ENCODE data around the gene SRP68. TPM values are rescaled to one million over a fixed set of nuclear protein-coding genes. Genes with fewer than 3 reads are reported as not detected.

Gene SRP68
- total and polyA plus RNA-seq, 2 donors, result 34.7 to 54.8 TPM

DNA sequence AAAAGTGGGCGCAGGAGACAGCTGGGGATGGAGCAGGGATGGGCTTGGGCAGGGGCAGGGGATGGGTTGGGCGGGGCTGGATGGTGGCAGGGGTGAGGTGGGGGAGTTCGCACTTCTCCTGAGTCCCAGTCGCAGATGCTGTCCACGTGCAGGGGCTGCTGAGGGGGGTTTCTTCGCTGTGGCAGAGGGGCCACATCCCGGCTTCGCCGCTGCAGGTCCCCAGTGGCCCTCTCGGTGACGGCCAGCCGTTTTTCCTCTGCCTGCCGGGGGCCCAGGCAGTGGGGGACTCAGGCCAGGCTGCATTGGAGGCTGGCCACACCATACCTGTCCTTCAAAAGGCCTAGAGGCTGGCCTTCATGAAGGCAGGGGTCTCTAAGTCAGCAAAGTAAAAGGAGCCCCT, 53.5 kb downstream of the SRP68 start:
- H3K27ac ChIP-seq (ENCODE audit: low read depth), result no peak overlapping the region
- no peaks in the 10 kb centered on the region for H3K4me1 ChIP-seq (ENCODE audit: insufficient read depth)
- WGBS, result 88% methylated on average over 13 of the region's 13 CpGs
- no peak overlapping the region for H3K4me3 ChIP-seq (ENCODE audit: low read depth, low read length)
- H3K36me3 ChIP-seq (ENCODE audit: insufficient read depth), result no peaks in the 10 kb centered on the region
- no peak for DNase-seq (ENCODE audit: extremely low spot score)

GRCh38 chr17:76018340-76018680, 54.0 kb downstream of the SRP68 start:
- 88% methylated on average over 11 of the region's 11 CpGs for WGBS
- no peak overlapping the region for H3K27ac ChIP-seq (ENCODE audit: low read depth)

DNA sequence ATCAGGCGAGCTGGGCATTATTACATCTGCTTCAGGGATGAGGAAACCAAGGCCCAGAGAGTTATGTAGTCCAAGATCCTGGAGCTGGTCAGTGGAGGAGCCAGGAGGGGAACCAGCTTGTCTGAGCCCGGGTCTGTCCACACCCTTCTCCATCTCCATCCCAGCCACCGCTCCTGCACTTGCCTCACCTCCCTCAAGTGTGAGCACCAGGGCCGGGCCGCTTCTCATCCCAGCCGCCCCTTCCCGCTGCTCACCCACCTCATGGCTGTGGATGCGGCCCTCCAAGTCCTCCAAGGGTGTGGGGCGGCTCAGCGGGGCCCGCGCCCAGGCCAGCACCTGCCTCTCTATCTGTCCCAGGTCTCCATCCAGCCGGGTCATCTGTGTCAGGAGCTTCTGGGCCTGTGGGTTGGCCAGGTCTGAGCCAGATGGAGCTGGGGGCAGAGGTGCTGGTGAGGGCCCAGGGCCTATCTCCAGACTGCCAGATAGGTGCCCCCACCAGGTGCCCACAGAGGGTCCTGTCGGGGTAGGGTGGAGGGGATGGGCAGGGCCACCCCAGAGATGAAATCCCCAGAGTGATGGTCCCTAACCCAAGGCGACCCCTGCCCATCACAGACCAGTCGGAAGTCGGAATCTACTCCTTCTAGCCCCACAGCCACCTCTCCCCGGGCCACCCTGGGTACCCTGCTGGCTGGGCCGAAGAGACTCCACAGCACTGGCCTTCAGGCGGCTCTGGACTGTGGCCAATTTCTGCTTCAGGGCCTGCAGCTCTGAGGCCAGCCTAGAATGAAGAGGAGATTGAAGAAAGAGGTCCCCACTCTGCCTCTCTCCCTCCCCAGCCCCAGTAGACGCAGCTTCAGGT, 54.6 kb downstream of the SRP68 start:
- no peak overlapping the region for H3K4me3 ChIP-seq (ENCODE audit: low read depth, low read length)
- H3K4me1 ChIP-seq (ENCODE audit: insufficient read depth), result no peaks in the 10 kb centered on the region
- DNase-seq (ENCODE audit: extremely low spot score), result no peak
- WGBS, result 91% methylated on average over 21 of the region's 21 CpGs
- H3K36me3 ChIP-seq (ENCODE audit: insufficient read depth), result no peaks in the 10 kb centered on the region
- no peak overlapping the region for H3K27ac ChIP-seq (ENCODE audit: low read depth)

More at GRCh38 chr17:76018340-76018680, 54.0 kb downstream of the SRP68 start:
- Histone ChIP-seq H3K4me1 (ENCODE audit: insufficient read depth) (no peaks in the 10 kb centered on the region), H3K36me3 (ENCODE audit: insufficient read depth) (no peaks in the 10 kb centered on the region), H3K4me3 (ENCODE audit: low read depth, low read length) (no peak overlapping the region)
- no peak for DNase-seq (ENCODE audit: extremely low spot score)

DNA sequence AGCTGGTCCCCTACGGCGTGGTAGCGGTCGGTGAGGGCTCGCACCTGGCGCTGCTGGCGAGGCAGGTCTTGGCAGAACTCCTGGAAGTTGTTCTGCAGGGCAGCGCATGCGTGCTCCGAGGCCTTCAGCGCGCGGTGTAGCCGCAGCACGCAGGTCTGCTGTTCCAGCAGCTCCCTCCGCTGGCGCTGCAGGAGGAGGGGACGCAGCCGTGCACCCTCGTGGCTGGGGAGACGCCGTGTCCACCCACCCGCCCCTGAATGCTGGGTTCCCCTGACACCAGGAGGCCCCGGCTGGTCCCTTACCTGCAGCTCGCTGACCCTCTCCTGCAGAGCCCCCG, 57.4 kb downstream of the SRP68 start:
- no peaks in the 10 kb centered on the region for H3K4me1 ChIP-seq (ENCODE audit: insufficient read depth)
- no peak overlapping the region for H3K27ac ChIP-seq (ENCODE audit: low read depth)
- no peak for DNase-seq (ENCODE audit: extremely low spot score)
- 77% methylated on average over 26 of the region's 26 CpGs for WGBS
- H3K4me3 ChIP-seq (ENCODE audit: low read depth, low read length), result no peak overlapping the region
- H3K36me3 ChIP-seq (ENCODE audit: insufficient read depth), result no peaks in the 10 kb centered on the region

DNA sequence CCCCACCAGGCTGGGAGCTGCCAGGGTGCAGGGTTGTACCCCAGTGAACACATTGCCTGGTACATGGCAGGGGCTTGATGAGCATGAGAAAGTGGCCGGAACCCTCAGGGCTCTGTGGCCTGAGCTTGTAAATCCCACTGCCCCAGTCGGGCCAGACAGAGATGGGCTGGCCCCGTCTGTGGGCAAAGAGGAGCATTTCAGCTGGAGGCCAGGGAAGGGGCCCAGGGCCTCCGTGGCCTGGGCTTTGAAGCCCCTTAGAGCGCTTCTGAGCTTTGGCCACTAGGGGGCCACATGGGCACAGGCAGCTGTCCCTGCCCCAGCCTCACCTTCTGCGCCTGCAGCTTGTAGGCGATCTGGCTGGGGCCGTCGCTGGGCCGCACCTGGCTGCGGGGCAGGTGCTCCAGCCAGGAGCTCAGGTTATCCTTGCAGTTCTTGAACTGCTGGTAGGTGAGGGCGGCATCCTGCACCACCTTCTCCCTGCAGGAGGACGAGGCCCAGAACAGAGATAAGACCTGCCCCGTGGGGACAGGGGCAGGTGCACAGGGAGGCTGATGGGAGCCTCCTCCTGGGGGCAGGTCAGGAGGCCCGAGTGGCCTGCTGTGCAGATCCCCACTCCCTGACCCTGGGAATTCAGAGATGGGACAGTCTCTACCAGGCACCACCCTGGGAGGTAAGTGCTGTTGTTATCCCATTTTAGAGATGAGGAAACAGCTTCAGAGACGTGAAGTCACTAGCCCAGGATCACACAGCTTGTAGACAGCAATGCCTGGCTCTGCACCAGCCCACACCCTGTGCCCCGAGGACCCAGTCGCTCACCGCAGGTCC, 58.0 kb downstream of the SRP68 start:
- Histone ChIP-seq H3K4me3 (ENCODE audit: low read depth, low read length) (no peak overlapping the region), H3K36me3 (ENCODE audit: insufficient read depth) (no peaks in the 10 kb centered on the region), H3K4me1 (ENCODE audit: insufficient read depth) (no peaks in the 10 kb centered on the region), H3K27ac (ENCODE audit: low read depth) (no peak overlapping the region)
- DNase-seq (ENCODE audit: extremely low spot score), result no peak
- 28% methylated on average over 19 of the region's 19 CpGs for WGBS

DNA sequence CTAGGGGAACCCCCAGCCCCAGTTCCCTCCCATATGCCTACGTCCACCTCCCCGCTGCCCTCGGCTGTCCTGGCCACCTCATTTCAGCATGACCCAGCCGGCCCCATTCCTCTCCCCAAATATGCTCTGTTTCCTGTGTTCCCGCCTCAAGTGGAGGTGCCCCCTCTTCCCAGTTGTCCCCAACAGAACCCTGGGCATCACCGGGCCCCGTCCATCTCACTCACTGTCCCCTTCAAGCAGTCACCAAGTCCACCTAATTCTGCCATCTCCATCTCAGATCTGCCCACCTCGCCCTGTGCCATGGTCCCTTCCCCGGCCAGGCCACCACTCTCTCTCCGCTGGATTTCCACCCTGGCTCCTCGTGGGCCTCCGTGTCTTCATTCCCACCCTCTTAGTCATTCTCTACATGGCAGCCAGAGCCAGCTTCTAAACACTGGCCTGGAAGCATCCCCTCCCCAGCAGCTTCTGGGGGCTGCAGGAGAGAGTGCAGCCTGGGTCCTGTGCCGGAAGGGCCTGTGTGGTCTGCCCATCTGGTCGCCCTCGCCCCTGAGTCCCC, 58.9 kb downstream of the SRP68 start:
- H3K27ac ChIP-seq (ENCODE audit: low read depth), result no peak overlapping the region
- 68% methylated on average over 15 of the region's 15 CpGs for WGBS
- H3K4me3 ChIP-seq (ENCODE audit: low read depth, low read length), result no peak overlapping the region
- no peaks in the 10 kb centered on the region for H3K36me3 ChIP-seq (ENCODE audit: insufficient read depth)
- no peaks in the 10 kb centered on the region for H3K4me1 ChIP-seq (ENCODE audit: insufficient read depth)
- DNase-seq (ENCODE audit: extremely low spot score), result no peak

- WGBS, result 86% methylated on average over 5 of the region's 5 CpGs
- Histone ChIP-seq H3K36me3 (ENCODE audit: insufficient read depth) (no peaks in the 10 kb centered on the region), H3K4me3 (ENCODE audit: low read depth, low read length) (no peak overlapping the region), H3K4me1 (ENCODE audit: insufficient read depth) (no peaks in the 10 kb centered on the region), H3K27ac (ENCODE audit: low read depth) (no peak overlapping the region)
- DNase-seq (ENCODE audit: extremely low spot score), result no peak
These were observed 60.4 kb downstream of the SRP68 start for GRCh38 chr17:76011951-76012350.

DNA sequence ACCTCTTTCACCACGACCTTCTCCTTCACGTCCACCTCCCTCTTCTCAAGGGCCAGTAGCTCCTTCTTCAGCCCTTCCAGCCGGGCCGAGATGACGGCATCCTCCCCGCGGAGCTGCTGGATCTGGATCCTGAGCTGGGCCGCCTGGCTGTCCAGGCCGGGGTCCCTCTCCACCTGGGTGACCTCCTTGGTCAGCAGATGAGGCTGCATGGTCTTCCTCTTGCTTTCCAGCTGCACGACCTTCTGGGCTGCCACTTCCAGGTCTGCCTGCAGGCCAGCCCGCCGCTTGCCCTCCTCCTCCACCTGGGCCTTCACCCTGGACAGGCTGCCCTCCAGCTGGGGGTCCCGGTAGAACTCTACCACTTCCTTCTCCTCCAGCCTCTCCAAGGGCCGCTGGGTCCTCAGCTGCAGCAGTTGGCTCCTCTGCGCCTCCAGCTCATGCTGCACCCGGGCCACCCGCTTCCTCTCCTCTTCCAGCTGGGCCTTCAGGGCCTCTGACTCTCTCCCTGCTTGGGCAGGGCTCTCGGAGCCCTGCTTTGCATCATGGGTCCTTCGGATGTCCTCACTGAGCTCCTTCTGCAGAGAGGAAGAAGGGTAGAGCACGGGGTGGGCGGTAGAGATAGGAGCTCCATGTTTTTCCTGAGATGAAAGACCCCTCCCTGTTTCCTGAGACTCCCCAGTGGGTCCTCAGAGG, 62.2 kb downstream of the SRP68 start:
- WGBS, result 89% methylated on average over 21 of the region's 21 CpGs
- no peak for DNase-seq (ENCODE audit: extremely low spot score)
- Histone ChIP-seq H3K36me3 (ENCODE audit: insufficient read depth) (no peaks in the 10 kb centered on the region), H3K27ac (ENCODE audit: low read depth) (no peak overlapping the region), H3K4me1 (ENCODE audit: insufficient read depth) (no peaks in the 10 kb centered on the region), H3K4me3 (ENCODE audit: low read depth, low read length) (no peak overlapping the region)

GRCh38 chr17:76009447-76009846, 62.9 kb downstream of the SRP68 start:
- WGBS, result 93% methylated on average over 20 of the region's 20 CpGs
- no peak overlapping the region for H3K4me3 ChIP-seq (ENCODE audit: low read depth, low read length)
- no peaks in the 10 kb centered on the region for H3K36me3 ChIP-seq (ENCODE audit: insufficient read depth)
- no peak for DNase-seq (ENCODE audit: extremely low spot score)
- no peaks in the 10 kb centered on the region for H3K4me1 ChIP-seq (ENCODE audit: insufficient read depth)
- no peak overlapping the region for H3K27ac ChIP-seq (ENCODE audit: low read depth)

DNA sequence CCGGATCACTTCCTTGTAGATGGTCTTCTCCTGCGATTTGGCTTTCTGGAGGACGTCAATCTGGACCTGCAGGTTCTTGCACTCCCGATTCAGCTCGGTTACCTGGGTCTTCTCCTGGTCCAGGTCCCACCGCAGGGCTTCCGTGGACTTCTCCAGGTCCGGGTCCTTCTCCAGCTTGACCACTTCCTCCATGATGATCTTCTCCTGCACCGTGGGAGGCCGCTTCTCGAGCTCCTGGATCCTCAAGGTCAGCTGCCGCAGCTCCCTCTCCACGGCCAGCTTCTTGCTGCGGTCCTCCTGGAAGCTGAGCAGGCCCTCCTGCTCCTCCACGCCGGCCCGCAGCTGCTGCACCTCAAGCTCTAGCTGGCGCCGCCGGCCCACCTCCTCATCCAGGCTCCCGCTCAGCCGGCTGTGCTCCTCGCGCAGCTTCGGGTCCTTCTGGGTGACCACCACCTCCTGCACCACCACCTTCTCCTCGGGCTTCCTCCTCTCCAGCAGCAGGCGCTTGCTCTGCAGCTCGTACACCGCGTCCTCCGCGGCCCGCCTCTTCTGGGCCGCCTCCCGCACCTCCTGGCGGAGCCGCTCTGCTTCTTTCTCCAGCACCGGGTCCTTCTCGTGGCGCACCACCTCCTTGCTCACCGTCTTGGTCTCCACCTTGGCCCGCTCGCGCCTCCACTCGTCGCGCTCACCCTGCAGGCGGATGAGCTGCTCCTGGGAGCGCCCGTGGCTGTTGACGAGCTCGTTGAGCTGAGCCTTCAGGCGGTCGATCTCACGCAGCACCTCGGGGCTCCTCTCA, 63.5 kb downstream of the SRP68 start:
- no peak overlapping the region for H3K4me3 ChIP-seq (ENCODE audit: low read depth, low read length)
- 95% methylated on average over 56 of the region's 56 CpGs for WGBS
- no peak for DNase-seq (ENCODE audit: extremely low spot score)
- H3K4me1 ChIP-seq (ENCODE audit: insufficient read depth), result no peaks in the 10 kb centered on the region
- H3K36me3 ChIP-seq (ENCODE audit: insufficient read depth), result no peaks in the 10 kb centered on the region
- no peak overlapping the region for H3K27ac ChIP-seq (ENCODE audit: low read depth)

GRCh38 chr17:76008208-76008607, 64.1 kb downstream of the SRP68 start:
- no peak overlapping the region for H3K27ac ChIP-seq (ENCODE audit: low read depth)
- no peak overlapping the region for H3K4me3 ChIP-seq (ENCODE audit: low read depth, low read length)
- H3K4me1 ChIP-seq (ENCODE audit: insufficient read depth), result no peaks in the 10 kb centered on the region
- H3K36me3 ChIP-seq (ENCODE audit: insufficient read depth), result no peaks in the 10 kb centered on the region
- WGBS, result 94% methylated on average over 36 of the region's 36 CpGs
- DNase-seq (ENCODE audit: extremely low spot score), result no peak

GRCh38 chr17:76007850-76008165, 64.5 kb downstream of the SRP68 start:
- Histone ChIP-seq H3K36me3 (ENCODE audit: insufficient read depth) (no peaks in the 10 kb centered on the region), H3K27ac (ENCODE audit: low read depth) (no peak overlapping the region), H3K4me3 (ENCODE audit: low read depth, low read length) (no peak overlapping the region), H3K4me1 (ENCODE audit: insufficient read depth) (no peaks in the 10 kb centered on the region)
- no peak for DNase-seq (ENCODE audit: extremely low spot score)
- WGBS, result 87% methylated on average over 16 of the region's 16 CpGs
